ENCODE data around the gene ALDH1A1. TPM values are rescaled to one million over a fixed set of nuclear protein-coding genes. Genes with fewer than 3 reads are reported as not detected.

ALDH1A1 gene
- total RNA-seq, 4 donors from 2014 or later, result 86.4 to 247 (median 156) TPM

DNA sequence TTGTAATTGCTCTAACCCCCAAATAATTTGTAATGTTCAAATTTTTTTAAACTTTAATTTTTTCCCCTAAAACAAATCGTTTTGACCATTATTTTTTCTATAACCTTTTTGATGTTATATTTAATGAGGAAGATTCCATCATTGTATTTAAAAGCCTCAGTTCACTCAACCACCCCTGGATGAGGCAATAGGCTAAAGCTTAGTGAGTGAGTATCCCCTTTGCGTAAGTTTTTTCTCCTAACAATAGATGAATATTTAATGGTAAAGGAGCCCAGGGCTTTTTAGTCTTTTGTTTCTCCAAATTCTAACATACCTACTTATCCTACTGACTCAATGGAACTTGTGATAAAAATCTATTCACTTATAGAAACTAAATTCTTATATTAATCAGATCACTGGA is 38.1 kb downstream of the ALDH1A1 start:
- H3K4me3 ChIP-seq, result no peak overlapping the region
- no peaks in the 10 kb centered on the region for H3K27me3 ChIP-seq
- no peaks in the 10 kb centered on the region for H3K9me3 ChIP-seq
- no peak overlapping the region for H3K27ac ChIP-seq
- peaks cover 0 to 27% (median 11%) of the 10 kb centered on the region in 4 donors for H3K4me1 ChIP-seq
- no peak for DNase-seq (ENCODE audit: low spot score in 2 of 2)
- H3K36me3 ChIP-seq, result peaks cover 0 to 28% (median 0%) of the 10 kb centered on the region in 3 donors
- TF ChIP-seq, protein P1, sequence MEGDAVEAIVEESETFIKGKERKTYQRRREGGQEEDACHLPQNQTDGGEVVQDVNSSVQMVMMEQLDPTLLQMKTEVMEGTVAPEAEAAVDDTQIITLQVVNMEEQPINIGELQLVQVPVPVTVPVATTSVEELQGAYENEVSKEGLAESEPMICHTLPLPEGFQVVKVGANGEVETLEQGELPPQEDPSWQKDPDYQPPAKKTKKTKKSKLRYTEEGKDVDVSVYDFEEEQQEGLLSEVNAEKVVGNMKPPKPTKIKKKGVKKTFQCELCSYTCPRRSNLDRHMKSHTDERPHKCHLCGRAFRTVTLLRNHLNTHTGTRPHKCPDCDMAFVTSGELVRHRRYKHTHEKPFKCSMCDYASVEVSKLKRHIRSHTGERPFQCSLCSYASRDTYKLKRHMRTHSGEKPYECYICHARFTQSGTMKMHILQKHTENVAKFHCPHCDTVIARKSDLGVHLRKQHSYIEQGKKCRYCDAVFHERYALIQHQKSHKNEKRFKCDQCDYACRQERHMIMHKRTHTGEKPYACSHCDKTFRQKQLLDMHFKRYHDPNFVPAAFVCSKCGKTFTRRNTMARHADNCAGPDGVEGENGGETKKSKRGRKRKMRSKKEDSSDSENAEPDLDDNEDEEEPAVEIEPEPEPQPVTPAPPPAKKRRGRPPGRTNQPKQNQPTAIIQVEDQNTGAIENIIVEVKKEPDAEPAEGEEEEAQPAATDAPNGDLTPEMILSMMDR (IDR thresholded peaks at IDR 0.05), result no peak
- TF ChIP-seq POLR2A (IDR thresholded peaks at IDR 0.05) (no peak), EP300 (IDR thresholded peaks at IDR 0.05) (no peak)
- WGBS, 2 donors, result 42 to 63% methylated on average over 2 of the region's 2 CpGs

DNA sequence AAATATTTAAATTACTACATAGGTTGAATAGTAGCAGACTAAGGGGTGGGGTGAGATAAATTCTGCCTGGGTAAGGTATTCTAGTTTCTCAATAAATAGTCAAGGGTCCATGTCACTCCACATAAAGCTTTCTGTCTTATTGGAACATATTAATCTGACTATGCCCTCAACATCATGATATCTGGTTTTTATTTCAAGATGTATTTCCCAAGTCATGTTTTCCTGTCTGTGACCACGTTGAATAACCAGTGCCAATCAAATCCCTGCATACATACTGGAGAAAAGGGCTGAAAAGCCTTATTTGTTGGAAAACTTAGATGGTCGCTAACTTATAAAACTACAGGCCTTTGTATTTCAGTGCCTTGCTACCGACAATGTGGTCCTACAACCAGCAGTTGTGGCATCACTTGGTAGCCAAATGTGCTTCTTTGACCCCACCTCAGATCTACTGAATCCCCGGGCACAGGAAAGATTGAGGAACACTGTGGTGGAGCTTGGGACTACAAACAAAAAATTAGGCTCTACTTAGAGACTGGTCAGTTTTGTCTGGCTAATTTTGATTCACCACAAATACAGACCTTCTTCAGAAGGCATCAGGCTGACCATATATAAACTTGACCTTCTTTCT is 39.4 kb downstream of the ALDH1A1 start:
- H3K27me3 ChIP-seq, result no peaks in the 10 kb centered on the region
- peaks cover 0 to 27% (median 11%) of the 10 kb centered on the region in 4 donors for H3K4me1 ChIP-seq
- H3K36me3 ChIP-seq, result peaks cover 0 to 36% (median 0%) of the 10 kb centered on the region in 3 donors
- 80 to 86% methylated on average over 4 of the region's 4 CpGs for WGBS, 2 donors
- no peak for TF ChIP-seq POLR2A (IDR thresholded peaks at IDR 0.05)
- TF ChIP-seq, protein P1 (IDR thresholded peaks at IDR 0.05), result no peak
- TF ChIP-seq EP300 (IDR thresholded peaks at IDR 0.05), result no peak
- no peak for DNase-seq (ENCODE audit: low spot score in 2 of 2)
- no peak overlapping the region for H3K4me3 ChIP-seq
- H3K27ac ChIP-seq, result peak overlapping the region; percentile 60 to 88 (median 76)
- no peaks in the 10 kb centered on the region for H3K9me3 ChIP-seq

DNA sequence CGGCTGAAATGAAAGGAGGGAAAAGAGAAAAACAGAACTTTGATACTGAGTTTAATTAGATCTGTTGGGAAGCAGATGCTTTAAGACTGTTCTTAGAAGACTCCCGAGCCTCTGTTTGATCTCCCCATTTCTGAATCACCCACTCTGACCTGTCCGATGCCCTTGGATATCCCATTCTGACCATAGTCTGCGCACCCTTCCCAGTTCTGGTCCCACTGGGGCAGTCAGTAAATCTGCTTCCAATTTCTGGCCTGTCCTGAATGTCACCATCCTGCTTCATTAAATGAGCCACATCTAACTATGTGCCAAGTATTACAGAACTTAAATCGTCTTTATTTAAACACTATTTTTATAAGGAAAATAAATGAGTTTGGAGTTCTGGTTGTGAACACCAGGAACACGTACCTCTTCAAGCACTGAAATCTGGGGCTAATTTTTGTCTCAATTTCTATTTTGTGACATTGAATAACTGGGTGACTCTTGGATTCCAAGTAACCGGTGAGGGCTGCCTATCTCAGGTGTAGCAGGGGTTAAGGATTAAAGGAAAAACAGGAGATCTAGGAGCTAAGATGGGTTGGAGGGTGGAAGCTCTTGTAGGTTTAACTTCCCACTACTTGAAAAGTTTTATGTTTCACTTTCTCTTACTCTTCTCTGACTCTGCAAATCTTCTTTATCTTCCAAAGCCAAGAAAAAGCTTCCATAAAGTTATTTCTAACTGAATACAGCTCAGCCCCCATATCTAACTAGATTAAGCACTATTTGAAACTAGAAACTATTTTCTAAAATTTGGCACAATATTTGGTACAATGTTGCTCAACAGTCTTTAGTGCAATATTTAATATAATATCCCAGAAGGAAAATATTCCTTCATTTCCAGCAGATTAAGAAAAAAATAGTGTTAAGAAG is 40.1 kb downstream of the ALDH1A1 start:
- Histone ChIP-seq H3K4me3 (peak overlapping the region in 1 of 4 donors; percentile 20), H3K36me3 (peaks cover 0 to 36% (median 0%) of the 10 kb centered on the region in 3 donors), H3K9me3 (no peaks in the 10 kb centered on the region), H3K27ac (peak overlapping the region; percentile 60 to 88 (median 76)), H3K27me3 (no peaks in the 10 kb centered on the region), H3K4me1 (peaks cover 0 to 29% (median 8%) of the 10 kb centered on the region in 4 donors)
- TF ChIP-seq EP300 (IDR thresholded peaks at IDR 0.05) (no peak), POLR2A (IDR thresholded peaks at IDR 0.05) (no peak)
- TF ChIP-seq, protein P1 (IDR thresholded peaks at IDR 0.05), result no peak
- DNase-seq (ENCODE audit: low spot score in 2 of 2), result no peak
- WGBS, 2 donors, result 76 to 78% methylated on average over 7 of the region's 7 CpGs

DNA sequence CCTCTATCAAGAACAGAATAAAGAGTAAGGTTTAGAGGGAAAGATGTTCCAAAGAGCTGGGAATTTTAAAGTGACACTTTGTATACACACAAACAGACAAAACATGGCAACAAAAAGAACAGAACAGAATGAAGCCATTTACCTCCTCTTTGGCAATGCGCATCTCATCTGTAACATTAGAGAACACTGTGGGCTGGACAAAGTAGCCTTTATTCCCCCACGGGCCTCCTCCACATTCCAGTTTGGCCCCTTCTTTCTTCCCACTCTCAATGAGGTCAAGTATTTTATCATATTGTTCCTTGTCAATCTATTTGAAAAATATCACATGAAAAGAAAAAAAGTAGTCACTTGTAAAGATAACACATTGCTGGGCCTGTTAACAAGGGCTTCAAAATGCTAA is 41.0 kb downstream of the ALDH1A1 start:
- H3K9me3 ChIP-seq, result no peaks in the 10 kb centered on the region
- peak overlapping the region; percentile 31 to 88 (median 72) for H3K27ac ChIP-seq
- H3K4me3 ChIP-seq, result no peak overlapping the region
- DNase-seq (ENCODE audit: low spot score in 2 of 2), result no peak
- no peaks in the 10 kb centered on the region for H3K27me3 ChIP-seq
- H3K4me1 ChIP-seq, result peaks cover 0 to 38% (median 8%) of the 10 kb centered on the region in 4 donors
- no peak for TF ChIP-seq POLR2A (IDR thresholded peaks at IDR 0.05)
- peak in 1 of 2 donors; percentile 31 for TF ChIP-seq EP300 (IDR thresholded peaks at IDR 0.05)
- TF ChIP-seq, protein P1 (IDR thresholded peaks at IDR 0.05), result no peak
- whole genome bisulfite sequencing, 2 donors, result 33 to 42% methylated on average over 2 of the region's 2 CpGs
- H3K36me3 ChIP-seq, result peaks cover 0 to 30% (median 0%) of the 10 kb centered on the region in 3 donors

All from tibial nerve (tissue), 4 donors.